Measurements from ENCODE around the gene YTHDC2.
"Not testable (repeated sequence)": the region's sequence is repeated elsewhere in the genome, so short reads cannot be mapped to it uniquely, and the experiment has no call there.

Gene YTHDC2

DNA sequence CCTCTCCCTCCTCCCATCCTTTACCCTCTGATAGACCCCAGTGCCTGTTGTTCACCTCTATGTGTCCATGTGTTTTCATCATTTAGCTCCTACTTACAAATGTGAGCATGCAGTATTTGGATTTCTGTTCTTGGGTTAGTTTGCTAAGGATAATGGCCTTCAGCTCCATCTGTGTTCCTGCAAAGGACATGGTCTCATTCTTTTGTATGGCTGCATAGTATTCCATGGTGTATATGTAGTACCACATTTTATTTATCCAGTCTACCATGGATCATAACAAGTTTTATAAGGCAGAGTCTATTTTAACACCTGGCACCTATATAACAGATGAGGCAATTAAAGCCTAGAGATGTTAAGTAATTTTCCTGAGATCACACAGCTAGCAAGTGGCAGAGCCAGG lies 7.4 kb downstream of the YTHDC2 start:
- no peak for DNase-seq

DNA sequence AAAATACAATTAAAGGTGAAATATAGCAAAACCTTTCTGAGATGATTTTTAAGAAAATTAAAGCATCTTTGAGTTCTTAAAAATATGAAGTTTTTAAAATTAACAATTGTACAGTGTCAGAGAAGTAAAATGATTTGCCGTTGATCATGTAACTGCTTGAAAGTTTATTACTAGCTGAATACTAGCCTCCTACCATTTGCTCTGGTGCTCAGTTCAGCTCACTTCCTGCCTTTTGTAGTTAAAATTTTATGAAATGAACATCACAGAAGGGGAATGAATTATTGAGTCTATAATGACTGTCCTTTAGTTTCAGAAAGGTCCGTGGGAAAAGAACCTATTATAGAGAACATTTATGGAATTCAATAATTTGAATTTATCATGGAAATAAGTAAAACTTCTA lies 9.7 kb downstream of the YTHDC2 start:
- DNase-seq, result no peak

DNA sequence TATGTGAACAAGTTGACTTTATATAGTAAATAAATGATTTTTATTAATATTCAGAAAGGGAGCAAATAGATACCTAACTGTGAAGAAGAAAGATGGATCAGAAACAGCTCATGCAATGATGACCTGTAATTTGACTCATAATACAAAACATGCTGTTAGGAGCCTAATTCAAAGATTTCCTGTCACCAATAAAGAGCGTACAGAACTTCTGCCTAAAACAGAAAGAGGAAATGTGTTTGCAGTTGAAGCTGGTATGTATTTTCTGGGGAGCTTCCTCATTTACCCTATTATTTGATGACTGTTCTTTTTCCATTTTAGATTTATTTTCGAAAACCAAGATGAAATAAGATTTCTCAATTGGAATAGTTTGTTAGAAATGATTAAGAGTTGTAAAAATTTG lies 11.4 kb downstream of the YTHDC2 start:
- DNase-seq, result no peak

DNA sequence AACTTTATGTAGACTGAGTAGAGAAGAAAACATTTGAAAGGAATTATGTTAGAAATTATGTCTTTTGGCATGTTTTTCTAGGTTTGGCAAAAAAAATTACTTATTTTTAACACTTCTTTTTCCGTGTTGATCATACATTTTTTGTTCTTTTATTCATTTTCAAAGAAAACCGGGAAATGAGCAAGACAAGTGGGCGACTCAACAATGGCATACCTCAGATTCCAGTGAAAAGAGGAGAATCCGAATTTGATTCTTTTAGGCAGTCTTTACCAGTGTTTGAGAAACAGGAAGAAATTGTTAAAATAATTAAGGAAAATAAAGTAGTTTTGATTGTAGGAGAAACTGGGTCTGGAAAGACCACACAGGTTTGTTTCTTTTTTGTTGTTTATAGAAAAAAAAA lies 12.9 kb downstream of the YTHDC2 start:
- DNase-seq, result no peak

DNA sequence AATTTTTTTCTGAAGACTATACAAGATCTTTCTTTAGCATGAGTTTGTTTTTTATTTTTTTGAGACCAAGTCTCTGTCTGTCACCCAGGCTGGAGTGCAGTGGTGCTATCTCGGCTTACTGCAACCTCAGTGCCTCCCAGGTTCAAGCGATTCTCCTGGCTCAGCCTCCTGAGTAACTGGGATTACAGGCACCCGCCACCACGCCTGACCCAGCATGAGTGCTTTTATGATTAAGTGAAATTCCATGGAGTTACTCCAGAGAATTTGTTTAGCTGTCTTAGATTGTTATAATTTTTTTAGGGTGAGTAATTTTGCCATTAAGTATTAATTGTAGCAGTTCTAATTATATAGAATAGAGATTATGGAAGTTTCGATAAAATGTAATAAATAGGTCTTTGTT lies 14.3 kb downstream of the YTHDC2 start:
- DNase-seq, result no peak

DNA sequence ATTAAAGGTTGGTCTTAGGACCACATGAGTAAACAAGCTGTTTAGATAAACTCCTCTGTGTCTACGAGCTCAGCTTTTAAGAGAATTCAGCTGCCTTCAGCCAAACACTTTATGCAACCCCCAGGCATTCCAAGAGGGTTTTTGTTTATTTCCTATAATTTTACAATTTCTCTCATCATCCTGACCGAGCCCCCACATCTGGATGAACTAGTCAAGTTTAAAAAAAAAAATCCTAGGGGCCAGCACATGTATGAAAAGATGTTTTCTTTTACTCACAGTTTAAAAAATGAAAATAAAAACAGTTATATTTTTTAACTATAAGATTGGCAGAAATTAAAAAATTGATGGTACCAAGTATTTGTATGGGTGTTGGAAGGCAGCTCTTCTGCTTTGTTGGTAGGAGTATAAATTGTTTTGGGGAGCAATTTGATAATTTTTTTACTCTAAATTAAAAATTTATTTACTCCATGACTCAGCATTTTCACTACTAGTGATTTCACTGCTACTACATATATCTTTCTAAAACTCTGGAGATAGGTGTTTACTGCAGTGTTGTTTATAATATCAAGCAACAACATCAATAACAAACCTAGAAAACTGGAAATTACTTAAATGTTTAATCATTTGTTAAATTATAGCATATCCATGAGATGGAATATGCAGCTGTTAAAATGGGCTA lies 18.1 kb downstream of the YTHDC2 start:
- DNase-seq, result no peak

DNA sequence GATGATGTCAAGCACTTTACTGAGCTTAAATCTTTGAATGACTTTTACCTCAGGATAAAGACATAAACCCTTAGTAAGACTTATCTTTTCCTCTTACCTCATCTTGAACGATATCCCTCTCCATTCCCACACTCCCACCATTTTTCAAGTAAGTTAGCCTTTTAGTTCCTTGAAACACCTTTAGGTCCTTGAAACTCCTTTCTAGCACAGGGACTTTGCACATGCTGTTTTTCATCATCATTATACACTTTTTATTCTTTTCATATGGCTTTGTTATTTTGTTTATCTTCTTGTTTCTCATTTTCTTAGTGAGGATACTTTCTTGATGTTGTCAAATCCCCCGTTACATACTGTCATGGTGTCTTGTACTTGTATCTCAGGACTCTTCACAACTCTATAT lies 24.8 kb downstream of the YTHDC2 start:
- no peak for DNase-seq

DNA sequence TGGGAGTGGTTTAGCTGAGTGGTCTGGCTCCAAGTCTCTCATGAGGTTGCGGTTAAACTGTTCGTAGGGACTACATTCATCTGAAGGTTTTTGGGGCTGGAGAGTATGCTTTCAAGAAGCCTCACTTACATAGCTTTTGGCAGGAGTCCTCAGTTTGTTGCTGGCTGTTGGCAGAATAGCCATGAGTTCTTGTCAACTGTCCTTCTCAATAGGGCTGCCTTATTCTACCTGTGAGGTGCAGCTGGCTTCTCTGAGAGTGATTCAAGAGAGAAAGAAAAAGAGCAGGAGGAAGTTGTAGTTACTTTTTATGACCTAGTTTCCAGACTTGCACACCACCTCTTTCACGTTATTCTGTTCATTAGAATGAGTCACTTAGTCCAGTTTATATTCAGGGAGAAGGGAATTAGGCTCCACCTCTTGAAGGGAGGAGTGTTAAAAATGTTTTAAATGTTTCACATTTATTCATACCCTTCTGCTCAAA lies 33.2 kb downstream of the YTHDC2 start:
- DNase-seq, result no peak

DNA sequence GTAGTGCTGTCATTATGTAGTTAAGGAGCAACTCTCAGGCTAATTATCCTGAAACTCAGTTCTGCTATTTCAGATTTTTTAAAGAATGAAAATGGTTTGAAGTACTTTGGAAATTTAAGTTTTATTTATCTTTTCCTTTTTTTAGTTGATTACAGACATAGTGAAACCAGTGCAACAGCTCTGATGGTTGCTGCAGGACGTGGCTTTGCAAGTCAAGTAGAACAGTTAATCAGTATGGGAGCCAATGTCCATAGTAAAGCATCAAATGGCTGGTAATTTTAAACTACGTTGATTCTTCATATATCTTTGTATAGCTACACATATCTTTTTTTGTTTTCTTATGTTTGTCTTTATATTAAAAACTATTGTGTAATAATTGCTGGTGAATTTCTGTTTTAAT lies 34.9 kb downstream of the YTHDC2 start:
- DNase-seq, result no peak

DNA sequence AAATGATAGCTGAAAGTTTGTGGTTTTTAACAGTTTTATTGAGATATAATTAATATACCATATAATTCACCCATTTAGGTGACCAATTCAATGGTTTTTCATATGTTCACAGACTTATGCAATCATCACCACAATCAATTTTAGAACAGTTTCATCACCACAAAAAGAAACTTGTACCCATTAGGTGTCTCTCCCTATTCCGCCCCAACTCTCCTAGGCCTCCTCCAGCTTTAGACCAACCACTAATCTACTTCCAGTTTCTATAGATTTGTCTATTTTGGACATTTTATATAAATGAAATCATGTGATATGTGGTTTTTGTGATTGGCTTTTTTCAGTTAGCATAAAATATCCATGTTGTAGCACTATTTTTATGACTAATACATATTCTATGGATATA lies 38.6 kb downstream of the YTHDC2 start:
- no peak for DNase-seq

DNA sequence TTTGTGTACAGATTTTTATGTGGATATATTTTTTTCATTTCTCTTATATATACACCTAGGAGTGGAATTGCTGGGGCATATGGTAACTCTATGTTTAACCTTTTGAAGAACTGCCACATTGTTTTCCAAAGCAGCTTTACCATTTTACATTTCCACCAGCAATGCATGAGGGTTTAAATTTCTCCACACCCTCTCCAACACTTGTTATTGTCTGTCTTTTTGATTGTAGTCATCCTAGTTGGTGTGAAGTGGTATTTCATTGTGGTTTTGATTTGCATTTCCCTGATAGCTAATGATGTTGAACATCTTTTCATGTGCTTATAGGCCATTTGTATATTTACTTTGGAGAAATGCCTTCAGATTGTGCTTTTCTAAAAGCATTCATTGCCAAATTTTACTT lies 39.1 kb downstream of the YTHDC2 start:
- DNase-seq, result no peak

DNA sequence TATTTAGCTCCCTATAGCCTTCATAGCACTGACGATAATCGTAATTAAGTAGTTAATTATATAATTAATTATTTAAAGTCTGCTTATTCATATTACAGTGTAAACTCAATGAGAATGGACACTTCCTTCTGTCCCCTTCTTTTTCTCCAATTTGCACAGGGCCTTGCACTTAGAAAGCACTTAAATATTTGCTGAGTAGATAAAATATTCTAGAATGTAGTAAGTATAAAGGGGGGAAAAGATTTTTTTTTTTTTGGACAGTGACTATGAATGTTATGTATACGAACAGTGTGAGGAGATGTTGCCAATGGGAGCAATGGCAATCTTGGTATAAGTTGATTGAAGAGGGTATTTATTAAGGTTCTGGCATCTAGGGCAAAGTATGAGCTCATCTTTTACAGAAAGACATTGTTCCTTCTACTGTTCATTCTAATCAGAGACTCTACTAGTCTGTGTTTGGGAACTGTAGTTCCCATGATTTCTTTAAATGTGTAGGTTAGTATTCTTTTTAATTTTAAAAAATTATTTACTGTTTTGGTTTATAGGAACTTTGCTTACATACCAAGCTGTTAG lies 49.4 kb downstream of the YTHDC2 start:
- DNase-seq, result no peak

DNA sequence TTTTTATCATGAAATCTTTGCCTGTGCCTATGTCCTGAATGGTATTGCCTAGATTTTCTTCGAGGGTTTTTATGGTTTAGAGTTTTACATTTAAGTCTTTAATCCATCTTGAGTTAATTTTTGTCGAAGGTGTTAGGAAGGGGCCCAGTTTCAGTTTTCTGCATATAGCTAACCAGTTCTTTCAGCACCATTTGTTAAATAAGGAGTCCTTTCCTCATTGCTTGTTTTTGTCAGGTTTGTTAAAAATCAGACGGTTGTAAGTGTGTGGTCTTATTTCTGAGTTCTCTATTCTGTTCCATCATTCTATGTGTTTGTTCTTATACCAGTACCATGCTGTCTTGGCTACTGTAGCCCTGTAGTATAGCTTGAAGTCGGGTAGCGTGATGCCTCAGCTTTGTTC lies 55.9 kb downstream of the YTHDC2 start:
- no peak for DNase-seq

DNA sequence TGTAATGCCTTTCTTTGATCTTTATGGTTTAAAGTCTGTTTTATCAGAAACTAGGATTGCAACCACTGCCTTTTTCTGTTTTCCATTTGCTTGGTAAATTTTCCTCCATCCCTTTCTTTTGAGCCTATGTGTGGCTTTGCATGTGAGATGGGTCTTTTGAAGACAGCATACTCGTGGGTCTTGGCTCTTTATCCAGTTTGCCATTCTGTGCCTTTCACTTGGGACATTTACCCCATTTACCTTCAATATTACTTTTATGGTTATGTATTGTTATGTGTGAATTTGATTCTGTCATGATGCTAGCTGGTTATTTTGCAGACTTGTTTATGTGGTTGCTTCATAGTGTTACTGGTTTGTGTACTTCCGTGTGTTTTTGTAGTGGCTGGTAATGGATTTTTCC lies 59.2 kb downstream of the YTHDC2 start:
- no peak for DNase-seq

DNA sequence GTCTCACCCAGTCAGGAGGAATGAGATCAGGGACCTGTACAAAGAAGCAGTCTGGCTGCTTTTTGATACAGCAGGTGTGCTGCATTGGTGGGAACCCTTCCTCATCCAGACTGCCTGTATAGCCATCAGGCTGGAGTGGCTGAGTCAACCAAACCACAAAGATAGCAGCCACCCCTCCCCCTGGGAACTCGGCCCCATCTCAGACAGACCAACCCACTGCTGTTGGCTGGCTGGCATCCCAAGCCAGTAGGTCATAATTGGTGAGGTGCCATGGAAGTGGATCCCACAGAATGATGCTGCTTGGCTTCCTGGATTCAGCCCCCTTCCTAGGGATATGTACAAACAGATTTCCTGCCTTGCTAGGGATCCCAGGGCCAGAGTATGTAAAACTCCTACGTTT lies 60.9 kb downstream of the YTHDC2 start:
- no peak for DNase-seq

DNA sequence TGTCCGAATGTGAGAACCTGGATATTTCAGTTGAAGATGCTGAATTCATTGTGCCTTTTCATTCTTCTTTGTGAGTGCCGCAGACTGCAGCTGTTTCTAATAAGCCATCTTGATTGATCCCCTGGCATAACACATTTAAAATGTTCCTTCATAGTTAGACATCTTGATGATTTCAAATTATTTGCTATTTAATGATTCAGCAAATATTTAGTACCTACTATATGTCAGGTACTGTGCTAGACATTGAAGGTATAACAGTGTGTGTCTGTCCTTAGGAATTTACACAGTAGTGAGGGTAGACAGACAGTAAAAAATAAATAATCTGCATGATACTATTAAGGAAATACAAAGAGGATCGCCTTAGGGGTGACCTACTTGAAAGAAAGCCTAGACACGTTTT lies 61.6 kb downstream of the YTHDC2 start:
- DNase-seq, result no peak

DNA sequence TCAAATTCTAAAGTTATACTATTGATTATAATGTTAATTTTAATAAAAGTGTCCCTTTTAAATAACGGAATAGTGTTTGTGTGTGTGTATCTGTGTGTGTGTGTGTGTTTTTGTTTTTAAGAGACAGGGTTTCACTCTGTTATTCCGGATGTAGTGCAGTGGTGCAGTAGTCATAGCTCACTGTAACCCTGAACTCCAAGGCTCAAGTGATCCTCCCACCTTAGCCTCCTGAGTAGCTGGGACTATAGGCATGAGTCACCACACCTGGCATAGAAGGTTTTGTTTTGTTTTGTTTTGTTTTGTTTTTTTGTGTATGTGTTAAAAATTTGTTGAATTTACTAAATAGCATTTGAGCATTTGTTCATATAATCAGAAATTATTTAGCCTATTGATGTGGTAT lies 64.6 kb downstream of the YTHDC2 start:
- DNase-seq, result no peak

DNA sequence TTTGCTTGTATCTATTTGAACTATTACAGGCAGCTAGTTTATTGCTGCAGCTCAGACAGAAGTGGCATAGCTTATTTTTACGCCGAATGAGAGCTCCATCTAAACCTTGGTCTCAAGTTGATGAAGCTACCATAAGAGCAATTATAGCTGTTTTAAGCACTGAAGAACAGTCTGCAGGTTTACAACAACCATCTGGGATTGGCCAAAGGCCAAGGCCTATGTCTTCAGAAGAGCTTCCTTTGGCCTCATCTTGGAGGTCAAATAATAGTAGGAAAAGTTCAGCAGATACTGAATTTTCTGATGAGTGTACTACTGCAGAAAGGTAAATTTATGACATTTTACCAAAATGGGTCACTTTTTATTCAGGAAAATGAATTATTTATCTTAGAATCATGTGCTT lies 67.9 kb downstream of the YTHDC2 start:
- no peak for DNase-seq

DNA sequence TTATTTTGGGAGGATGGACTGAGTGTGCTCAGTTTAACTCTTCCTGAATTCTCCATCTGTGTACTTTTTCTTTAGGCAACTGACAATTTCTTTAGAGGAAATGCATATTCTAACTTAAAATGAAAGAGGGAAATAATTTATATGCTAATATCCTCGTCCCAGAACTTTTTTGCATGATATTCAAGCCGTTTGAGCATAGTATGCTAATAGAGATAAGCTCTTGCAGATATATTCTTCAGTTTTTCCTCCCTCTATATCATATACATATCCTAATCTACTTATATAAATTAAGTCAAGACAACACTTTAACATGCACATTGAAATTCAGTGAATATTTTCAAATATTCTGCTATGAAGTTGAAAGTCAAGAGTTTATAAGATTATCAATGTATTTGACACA lies 84.7 kb downstream of the YTHDC2 start:
- DNase-seq, result no peak

DNA sequence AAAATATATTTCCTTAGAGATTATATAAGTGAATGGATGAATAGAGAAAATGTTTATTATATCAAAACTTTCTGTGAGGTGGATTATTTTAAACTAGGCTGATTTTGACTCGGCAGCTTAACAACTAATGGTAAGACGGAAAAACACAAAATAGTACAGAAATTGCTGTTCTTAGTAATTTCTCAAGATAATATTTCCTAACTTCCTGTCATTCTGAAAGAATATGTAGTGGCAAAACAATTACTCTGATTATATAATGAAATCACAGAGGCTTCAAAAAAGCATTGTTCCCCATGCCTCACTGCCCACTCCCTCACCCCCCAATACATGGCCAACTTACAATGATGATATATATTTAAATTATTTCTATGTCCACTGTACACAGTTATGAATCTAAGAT lies 85.4 kb downstream of the YTHDC2 start:
- DNase-seq, result no peak

DNA sequence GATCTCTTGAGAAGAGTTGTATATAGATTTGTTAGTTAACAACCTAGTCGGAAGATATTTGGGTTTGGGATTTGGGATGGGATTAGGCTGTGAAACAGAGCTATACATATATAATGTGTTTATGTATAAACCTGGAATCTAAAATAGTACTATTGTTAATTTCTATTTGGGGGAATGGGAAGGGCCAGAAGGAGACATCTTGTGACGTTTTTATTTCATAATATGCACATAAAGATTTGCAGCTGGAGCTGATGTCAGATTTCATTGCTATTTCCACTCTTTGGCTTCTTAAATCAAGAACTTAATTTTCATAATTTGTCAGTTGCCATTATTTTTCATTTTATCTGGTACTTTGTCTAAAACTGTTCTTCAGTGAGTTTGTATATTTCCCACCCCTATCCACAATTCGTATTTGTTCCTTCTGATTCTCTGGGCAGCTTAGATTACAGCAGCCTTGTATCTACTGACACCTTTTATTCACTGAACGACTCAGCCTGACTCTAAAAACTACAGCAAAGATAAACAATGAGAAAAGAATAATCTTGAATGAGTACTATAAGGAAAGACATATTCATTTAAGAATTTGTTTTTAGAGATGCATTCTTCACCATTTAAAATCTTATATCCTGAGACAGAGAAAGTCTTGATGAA lies 86.9 kb downstream of the YTHDC2 start:
- DNase-seq, result no peak

DNA sequence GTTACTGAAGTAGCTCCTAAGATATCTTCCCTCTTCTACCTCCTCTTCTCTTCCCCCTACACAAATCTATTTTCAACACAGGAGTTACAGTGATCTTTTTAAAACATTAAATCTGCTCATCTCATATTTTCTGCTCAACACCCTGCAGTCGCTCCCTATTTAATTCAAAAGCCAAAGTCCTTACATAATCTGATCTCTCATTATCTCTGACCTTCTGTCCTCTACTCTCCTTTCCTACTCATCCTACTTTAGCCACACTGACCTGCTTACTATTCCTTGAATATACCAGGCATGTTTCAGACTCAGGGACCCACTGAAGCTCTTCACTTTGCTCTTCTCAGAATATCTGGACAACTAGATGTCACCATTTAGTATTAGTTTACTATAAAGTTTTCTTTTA lies 87.9 kb downstream of the YTHDC2 start:
- no peak for DNase-seq

DNA sequence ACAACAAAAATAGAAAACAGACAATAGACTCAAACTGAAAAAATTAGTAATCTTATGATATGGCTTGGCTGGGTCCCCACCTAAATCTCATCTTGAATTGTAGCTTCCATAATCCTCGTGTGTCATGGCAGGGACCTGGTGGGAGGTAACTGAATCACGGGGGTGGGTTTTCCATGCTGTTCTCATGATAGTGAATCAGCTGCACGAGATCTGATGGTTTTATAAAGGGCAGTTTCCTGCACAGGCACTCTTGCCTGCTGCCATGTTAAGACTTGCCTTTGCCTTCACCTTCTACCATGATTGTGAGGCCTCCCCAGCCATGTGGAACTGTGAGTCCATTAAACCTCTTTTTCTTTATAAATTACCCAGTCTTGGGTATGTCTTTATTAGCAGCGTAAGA lies 89.8 kb downstream of the YTHDC2 start:
- DNase-seq, result not testable (repeated sequence)

DNA sequence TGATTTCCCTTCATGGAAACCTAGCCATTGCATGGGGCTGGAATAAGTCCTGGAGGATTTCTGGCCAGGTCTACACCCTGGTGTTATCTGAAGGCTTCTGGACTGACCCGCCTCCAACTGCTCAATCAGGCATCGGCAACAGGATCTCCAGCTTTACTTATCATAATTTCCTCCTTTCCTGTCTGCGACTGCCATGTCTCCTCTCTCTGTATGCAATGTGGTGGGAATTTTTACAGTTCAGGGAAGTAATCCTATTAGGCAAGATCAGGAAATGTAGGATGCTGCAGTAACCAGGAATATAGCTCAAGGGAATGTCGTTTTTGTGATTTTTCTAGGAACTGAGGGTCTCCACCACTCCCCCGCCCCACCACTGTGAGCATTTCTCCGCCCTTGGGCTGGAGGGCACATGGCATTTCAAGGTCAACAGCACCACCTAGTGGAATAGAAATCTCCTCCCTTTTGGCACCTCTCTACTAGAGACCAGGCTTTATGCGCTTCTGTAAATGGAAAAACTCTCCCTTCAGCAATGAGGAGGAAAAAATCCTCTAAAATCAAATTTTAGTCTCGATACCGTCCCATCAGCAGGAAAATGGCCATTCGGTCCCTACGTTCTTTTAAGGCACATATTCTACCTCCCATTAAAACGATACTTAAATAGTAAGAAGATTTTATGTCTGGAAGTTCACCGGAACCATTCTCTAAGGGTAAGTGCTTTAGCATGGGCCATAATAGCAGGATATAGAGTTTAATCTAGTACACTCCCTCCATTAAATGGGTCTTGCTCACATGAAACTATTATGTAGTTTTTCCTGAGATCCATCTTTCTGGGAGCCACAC lies 93.0 kb downstream of the YTHDC2 start:
- peak; percentile 25 for DNase-seq

Data from NCI-H2171 (cell line).